Left renal pelvis (tissue), 4 donors: ENCODE results near the gene ZER1. TPM values are rescaled to one million over a fixed set of nuclear protein-coding genes. Genes with fewer than 3 reads are reported as not detected.
"Not testable (repeated sequence)": the region's sequence is repeated elsewhere in the genome, so short reads cannot be mapped to it uniquely, and the experiment has no call there.

ENCODE experiments used
- DNase-seq, 4 donors: peaks; one replicate each; pipeline ENCODE4 v3.0.0-alpha.2; 2013; ENCODE audit warnings: low read depth in 4 of 4, low spot score in 3 of 4
- polyA plus RNA-seq, 4 donors: library from polyadenylated mRNA; unstranded; fragments of 120-200 nt; gene quantifications; one replicate each; pipeline ENCODE4 v1.2.1, GENCODE V29; 2013; ENCODE audit not compliant: insufficient read length in 4 of 4

ZER1 gene
- polyA plus RNA-seq, 4 donors: 28.6 to 39.9 (median 31.3) TPM

GRCh38 chr9:128699096-128699795, 72.5 kb downstream of the ZER1 start:
- not testable (repeated sequence) for DNase-seq

- no peak for DNase-seq
These were observed 74.6 kb downstream of the ZER1 start for GRCh38 chr9:128696923-128697707.

GRCh38 chr9:128694344-128694743, 77.4 kb downstream of the ZER1 start:
- no peak for DNase-seq

- not testable (repeated sequence) for DNase-seq
These were observed 78.0 kb downstream of the ZER1 start for GRCh38 chr9:128693738-128694137.

GRCh38 chr9:128690684-128691034, 81.1 kb downstream of the ZER1 start:
- no peak for DNase-seq

GRCh38 chr9:128689820-128690683, 81.7 kb downstream of the ZER1 start:
- no peak for DNase-seq

- DNase-seq: no peak
These were observed 82.4 kb downstream of the ZER1 start for GRCh38 chr9:128689293-128689774.

GRCh38 chr9:128688501-128689292, 83.0 kb downstream of the ZER1 start, which contains the start of gene SET:
Gene SET (plus strand): TSS chr9:128689222. CDS start chr9:128689583, 361 bp downstream.
- peak; percentile 84 to 91 (median 90) for DNase-seq

- no peak for DNase-seq
These were observed 84.3 kb downstream of the ZER1 start for GRCh38 chr9:128687453-128687852.

GRCh38 chr9:128685636-128686489, 85.9 kb downstream of the ZER1 start:
- no peak for DNase-seq

GRCh38 chr9:128684325-128685199, 87.2 kb downstream of the ZER1 start:
- no peak for DNase-seq

- no peak for DNase-seq
These were observed 87.7 kb downstream of the ZER1 start for GRCh38 chr9:128684065-128684324.

GRCh38 chr9:128683340-128684064, 88.2 kb downstream of the ZER1 start:
- DNase-seq: no peak

Other genes starting within 250 kb of the ZER1 start
- gene SPTAN1, start 219.3 kb downstream of the ZER1 start, polyA plus RNA-seq: 100 to 1,000 TPM; 299 to 423 (median 338) TPM
- gene DYNC2I2, start 115.1 kb downstream of the ZER1 start, polyA plus RNA-seq: 10 to 100 TPM; 36.2 to 84.6 (median 56.2) TPM
- 100 to 1,000 TPM; 466 to 785 (median 628) TPM for gene SET, start 82.7 kb downstream of the ZER1 start, polyA plus RNA-seq
- 10 to 100 TPM in 1 of 4 donors, 1 to 10 TPM in 3; 5.9 to 14.8 (median 9.2) TPM for gene PKN3, start 69.4 kb downstream of the ZER1 start, polyA plus RNA-seq
- 10 to 100 TPM in 3 of 4 donors, 1 to 10 TPM in 1; 5.6 to 23.0 (median 17.0) TPM for gene ZDHHC12, start 47.8 kb downstream of the ZER1 start, polyA plus RNA-seq
- gene TBC1D13, start 15.3 kb upstream of the ZER1 start, polyA plus RNA-seq: 10 to 100 TPM; 32.6 to 40.0 (median 35.8) TPM
- gene ENDOG, start 46.6 kb upstream of the ZER1 start, polyA plus RNA-seq: 10 to 100 TPM in 1 of 4 donors, 1 to 10 TPM in 3; 4.5 to 16.8 (median 7.3) TPM
- gene SPOUT1, start 57.9 kb upstream of the ZER1 start, polyA plus RNA-seq: 10 to 100 TPM; 27.3 to 50.2 (median 38.5) TPM
- gene KYAT1, start 110.0 kb upstream of the ZER1 start, polyA plus RNA-seq: 10 to 100 TPM in 3 of 4 donors, 1 to 10 TPM in 1; 5.3 to 31.2 (median 19.8) TPM
- 10 to 100 TPM; 24.1 to 30.7 (median 27.3) TPM for gene LRRC8A, start 110.2 kb upstream of the ZER1 start, polyA plus RNA-seq
- gene PHYHD1, start 149.1 kb upstream of the ZER1 start, polyA plus RNA-seq: 10 to 100 TPM; 39.0 to 71.7 (median 51.0) TPM
- 10 to 100 TPM; 12.3 to 17.3 (median 16.0) TPM for gene DOLK, start 175.7 kb upstream of the ZER1 start, polyA plus RNA-seq
- 10 to 100 TPM; 32.0 to 53.5 (median 41.4) TPM for gene NUP188, start 175.8 kb upstream of the ZER1 start, polyA plus RNA-seq